ENCODE data around the gene MRPS17.

The MRPS17 gene

GRCh38 chr7:55973747-55974250 is 22.1 kb downstream of the MRPS17 start:
- no peak for DNase-seq

- no peak for DNase-seq
Measured at GRCh38 chr7:55975988-55976633, 24.4 kb downstream of the MRPS17 start.

- DNase-seq: no peak
Measured at GRCh38 chr7:55977831-55978230, 26.2 kb downstream of the MRPS17 start.

- no peak for DNase-seq
Measured at GRCh38 chr7:55980266-55980665, 28.6 kb downstream of the MRPS17 start.

- DNase-seq: no peak
Measured at GRCh38 chr7:55983537-55983936, 31.9 kb downstream of the MRPS17 start.

- no peak for DNase-seq
Measured at GRCh38 chr7:55992346-55992745, 40.7 kb downstream of the MRPS17 start.

- no peak for DNase-seq
Measured at GRCh38 chr7:55996856-55997500, 45.3 kb downstream of the MRPS17 start.

- no peak for DNase-seq
Measured at GRCh38 chr7:56003749-56004148, 52.1 kb downstream of the MRPS17 start.

All from activated CD4-positive, alpha-beta T cell treated with anti-CD3 and anti-CD28 coated beads, Interleukin-10, Interleukin-2, amounts not matched to agents 100 ng/mL and 50 ng/mL, durations not matched to agents 16 hours and 8 hours (primary cell).